ENCODE results near the gene FAM8A1.

GRCh38 chr6:17591287-17591686 lies 8.8 kb upstream of the FAM8A1 start:
- no peak for TF ChIP-seq TAF1 (IDR thresholded peaks at IDR 0.05; ENCODE audit: low read depth, low read length)
- TF ChIP-seq POLR2A (IDR thresholded peaks at IDR 0.05; ENCODE audit: low read depth, low read length) = no peak
- no peak for TF ChIP-seq POLR2AphosphoS5 (IDR thresholded peaks at IDR 0.05; ENCODE audit: low read depth, low read length)
- TF ChIP-seq PAX5 (IDR thresholded peaks at IDR 0.05; ENCODE audit: insufficient read depth, low read length, severe bottlenecking) = no peak
